Kidney glomerular epithelial cell (primary cell): Measurements from ENCODE around the gene POLK.
A peak's percentile ranks its signal among the peaks of the same experiment; 100 is the strongest.

Experiments
- DNase-seq: peaks from one replicate; lab custom pipeline; 2025; lab: John Stamatoyannopoulos, UW

POLK gene

DNA sequence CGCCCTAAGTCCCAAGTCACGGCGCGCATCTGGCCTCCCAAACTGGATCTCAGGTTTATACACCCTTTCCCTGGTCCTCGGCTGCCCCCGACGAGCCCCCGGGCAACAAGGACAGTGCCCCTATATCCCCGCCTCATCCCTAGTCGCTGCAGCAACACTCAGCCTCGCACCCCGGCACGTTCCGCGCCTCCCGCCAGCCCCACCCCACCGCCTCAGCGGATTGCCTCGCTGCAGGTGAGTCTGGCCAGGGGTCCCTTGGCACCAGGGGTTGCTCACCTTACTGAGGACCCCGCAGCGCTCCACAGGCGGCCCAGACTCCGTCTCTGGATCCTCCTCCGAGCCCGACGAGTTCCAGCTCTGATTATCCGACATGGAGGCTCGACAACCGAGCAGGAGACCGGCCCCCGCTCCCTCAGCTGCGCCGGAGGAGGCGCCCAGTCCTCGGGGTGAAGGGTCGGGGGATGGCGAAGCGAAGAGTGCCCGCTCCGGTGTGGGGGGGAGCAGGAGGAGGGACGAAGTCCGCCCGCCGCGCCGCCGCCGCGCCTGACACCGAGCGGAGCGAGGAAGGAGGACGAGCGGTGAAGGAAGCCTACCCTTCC, 756 bp upstream of the POLK start:
- DNase-seq, result peak; percentile 44

DNA sequence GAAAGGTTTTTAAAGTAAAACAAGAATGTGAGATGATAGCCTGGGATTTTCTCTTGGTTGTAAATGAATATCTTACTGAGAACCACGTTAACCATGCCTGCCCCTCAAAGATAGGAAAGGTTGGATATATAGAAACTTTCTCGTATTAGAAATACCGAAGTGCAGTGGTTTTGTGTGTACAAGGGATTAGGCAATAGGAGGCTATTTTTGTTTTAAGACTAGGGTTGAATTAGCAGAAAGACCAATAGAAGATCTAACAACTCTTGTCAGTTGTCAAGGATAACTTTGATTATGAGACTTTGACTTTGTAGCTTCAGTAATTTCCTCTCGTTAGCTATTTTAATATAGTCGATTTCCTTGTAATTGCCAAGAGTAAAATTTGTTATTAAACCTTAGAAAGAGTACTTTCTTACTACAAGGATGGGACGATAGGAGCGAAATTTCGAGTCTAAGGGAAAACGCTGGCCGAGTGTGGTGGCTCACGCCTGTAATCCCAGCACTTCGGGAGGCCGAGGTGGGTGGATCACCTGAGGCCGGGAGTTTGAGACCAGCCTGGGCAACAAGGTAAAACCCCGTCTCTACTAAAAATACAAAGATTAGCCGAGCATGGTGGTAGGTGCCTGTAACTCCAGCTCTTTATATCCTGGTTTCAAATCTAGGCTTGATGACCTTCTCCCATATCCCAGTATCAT, 838 bp downstream of the POLK start:
- no peak for DNase-seq

DNA sequence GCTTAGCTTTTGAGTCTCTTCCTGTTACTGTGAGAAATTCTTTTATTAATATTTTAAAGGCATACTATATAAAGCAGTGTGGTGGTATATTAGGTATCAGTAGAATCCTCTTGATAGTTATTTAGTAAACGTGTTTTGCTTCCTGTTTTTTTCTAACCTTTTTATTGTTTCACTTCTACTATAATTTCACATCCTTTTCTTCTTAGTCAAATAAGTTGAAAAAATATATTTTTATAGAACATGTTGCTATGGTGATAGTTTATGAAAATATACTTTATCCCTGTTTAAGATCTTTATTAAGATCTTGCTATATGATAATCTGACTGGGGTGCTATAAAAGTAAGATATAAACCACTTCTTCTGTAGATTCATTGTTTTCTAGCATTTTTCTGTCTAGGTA, 2.1 kb downstream of the POLK start:
- DNase-seq, result no peak

DNA sequence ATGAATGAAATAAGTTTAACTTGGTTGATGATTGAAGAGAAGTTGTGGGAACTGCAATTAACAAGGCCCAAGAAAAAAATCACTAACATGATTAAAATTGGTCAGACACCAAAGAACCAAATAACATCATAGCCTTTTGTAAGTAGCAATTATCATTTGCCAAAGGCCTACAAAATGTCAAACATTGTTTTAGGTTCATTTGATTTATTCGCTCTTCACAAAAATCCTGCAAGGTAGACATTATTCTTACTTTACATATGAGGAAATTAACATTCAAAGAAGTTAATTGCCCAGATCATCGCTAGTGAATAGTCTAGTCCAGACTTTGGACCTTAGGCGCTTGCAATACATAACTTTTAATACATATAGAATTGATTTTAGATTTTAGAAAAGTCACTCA, 2.6 kb downstream of the POLK start:
- DNase-seq, result no peak

DNA sequence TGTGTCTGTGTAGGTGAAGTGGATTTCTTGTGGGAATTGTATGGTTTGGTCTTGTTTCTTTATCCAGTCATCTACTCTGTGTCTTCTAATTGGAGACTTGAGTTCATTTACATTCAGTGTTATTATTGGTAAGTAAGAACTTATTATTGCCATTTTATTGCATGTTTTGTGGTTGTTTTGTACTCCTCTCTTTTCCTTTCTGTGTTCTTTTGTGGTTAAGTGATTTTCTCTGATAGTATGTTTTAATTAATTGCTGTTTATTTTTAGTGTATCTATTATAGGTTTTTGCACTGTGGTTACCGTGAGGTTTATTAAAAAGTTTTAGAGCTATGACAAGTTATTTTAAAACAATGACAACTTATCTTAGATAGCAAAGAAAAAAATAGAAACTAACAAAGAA, 8.1 kb downstream of the POLK start:
- DNase-seq, result no peak

DNA sequence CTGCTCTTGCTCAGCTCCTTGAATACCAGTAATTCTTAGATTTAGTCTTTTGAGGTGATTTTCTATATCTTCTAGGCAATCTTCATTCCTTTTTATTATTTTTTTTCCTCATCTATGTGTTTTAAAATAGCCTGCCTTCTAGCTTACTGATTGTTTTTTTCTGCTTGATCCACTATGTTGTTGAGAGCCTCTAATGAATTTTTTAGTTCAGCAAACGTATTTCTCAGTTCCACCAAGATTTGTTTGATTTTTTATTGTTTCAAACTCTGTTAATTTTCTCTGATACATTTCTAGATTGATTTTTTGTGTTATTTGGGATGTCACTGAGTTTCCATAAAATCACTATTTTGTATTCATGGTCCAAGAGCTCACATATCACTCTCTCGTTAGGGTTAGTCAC, 9.5 kb downstream of the POLK start:
- no peak for DNase-seq

DNA sequence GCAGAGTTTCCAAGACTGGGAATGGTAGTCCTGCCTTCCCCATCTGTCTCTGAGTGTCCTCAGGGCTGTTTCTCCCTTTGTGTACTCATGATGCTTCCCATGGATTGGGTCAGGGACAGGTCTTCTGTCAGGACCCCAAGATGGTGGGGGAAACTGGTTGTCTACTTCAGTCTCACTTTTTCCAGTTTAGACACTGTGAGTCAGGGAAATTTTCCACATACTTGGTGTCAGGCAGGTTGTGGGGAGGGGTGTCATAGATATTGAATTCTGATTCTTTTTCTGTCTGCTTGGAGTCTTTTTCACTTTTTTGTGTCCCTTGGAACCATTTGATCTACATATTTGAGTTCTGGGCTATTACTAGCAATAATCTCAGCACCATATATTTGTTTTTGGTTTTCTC, 10.3 kb downstream of the POLK start:
- no peak for DNase-seq

DNA sequence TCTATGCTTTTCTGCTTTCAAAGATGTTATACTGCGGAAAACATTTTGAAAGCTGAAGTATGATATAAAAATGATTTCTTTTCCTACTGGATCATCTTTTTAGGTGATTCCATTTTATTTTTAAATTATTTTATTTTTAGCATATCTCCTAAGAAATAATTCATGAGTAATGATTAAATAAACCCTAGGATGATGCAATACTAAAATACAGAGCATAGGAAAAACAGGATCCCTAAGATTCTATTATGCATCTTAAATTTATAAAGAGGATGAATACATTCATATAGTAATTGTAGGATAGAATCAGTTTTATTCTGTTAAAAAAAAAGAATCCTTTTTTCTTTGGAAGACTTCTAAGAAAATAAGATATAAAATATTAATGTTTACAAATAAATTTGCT, 10.9 kb downstream of the POLK start:
- DNase-seq, result no peak

DNA sequence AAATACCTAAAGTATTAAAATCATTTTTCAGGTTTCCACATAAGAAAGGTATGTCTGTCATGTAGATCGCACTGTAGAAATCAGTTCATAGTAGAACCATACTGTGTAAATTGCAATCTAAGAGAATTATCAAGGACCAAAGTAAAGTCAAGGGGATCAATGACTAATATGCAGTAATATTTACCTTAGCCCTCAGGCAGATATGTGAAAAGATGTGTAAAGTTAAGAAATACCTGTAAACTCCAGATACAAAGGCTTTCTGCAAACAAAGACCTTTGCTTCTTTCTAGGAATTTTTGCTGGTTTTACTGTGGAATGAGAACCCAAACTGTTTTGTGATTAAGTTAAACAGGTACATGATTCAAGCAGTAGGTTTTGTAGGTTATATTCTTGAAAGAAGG, 11.6 kb downstream of the POLK start:
- DNase-seq, result no peak

DNA sequence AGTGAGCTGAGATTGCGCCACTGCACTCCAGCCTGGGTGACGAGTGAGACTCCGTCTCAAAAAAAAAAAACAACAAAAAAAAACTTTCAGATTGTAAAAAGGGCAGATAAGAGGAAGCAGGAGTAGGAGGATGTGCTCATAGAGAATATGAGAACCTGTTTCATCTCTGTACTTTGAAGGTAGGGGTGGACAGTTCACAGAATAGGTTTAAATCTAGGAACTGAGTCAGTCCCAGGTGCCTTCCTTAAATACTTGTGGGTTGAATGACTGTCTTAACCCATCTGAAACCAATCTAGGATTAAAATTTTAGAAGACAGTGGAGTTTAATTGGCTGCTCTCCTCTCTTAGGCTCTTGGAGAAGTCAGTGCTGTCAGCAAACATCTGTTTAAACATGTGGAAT, 12.4 kb downstream of the POLK start:
- DNase-seq, result no peak

DNA sequence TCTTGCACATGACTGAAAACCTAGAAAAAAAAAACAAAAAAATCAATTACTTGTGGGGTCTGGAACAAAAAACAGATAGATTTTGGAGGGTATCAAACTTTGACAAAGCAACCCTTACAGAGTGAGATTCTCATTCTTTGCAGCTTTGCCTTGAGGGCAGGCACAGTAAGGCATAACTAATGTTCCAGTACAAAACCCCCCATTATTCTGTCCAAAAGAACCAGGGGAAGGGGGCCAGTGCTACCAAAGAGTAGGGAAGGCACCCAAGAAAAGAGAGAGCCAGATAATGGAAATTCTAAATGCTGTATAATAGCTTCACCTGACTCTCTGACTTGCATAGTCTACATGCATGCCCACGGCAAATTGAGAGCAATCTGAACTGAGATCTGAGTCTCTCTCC, 12.9 kb downstream of the POLK start:
- DNase-seq, result no peak

DNA sequence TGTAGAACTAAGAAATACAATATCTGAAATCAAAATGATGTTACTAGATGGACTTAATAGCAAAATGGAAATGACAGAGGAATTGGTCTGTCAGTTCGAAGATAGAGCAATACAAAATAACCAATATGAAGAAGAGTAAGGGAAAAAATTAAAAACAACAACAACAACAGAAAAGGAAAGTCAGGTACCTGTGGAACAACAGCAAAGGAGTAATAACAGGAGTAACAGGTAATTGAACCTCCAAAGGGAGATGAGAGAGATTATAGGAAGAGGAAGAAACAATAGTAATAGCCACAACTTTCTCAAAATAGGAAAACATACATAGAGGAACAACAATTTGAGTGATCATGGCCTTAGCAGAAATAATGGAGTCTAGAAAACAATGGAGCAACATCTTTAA, 13.7 kb downstream of the POLK start:
- DNase-seq, result no peak

DNA sequence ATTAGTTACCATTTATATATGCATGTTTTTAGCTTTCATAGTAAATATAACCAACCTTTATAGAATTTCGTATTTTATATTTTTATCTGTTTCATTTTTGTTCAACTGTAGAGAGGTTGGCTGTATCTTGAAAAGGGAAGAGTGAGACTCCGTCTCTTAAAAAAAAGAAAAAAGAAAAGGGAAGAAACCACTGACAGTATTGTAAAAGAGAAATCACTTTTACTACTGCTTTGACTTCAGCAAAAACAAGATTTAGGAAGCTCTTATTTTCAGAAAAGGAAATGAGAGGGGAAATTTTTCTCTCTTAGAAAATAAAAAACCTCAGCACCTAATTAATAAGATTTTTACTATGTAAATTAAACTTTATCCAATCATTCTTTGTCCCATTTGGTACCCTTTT, 14.4 kb downstream of the POLK start:
- no peak for DNase-seq

DNA sequence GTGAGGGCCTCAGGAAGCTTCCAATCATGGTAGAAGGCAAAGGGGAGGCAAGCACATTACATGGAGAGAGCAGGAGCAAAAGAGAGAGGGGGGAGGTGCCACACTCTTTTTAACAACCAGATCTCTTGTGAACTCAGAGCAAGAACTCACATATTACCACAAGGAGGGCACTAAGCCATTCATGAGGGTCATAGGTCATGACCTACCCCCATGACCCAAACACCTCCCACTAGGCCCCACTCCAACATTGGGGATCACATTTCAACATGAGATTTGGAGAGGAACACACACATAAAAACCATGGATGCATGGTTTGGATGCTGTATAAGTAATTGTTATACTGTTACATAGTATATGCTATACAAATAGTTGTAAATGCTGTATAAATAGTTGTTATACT, 17.5 kb downstream of the POLK start:
- no peak for DNase-seq

DNA sequence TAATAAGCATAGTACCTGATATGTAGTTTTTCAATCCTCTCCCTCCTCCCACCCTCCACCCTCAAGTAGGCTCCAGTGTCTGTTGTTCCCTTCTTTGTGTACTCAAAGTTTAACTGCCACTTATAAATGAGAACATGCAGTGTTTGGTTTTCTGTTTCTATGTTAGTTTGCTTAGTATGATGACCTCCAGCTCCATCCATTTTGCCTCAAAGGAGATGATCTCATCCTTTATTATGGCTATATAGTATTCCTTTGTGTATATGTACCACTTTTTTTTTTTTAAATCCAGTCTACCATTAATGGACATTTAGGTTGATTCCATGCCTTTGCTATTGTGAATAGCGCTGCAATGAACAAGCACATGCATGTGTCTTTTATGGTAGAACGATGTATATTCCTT, 20.5 kb downstream of the POLK start:
- DNase-seq, result no peak

DNA sequence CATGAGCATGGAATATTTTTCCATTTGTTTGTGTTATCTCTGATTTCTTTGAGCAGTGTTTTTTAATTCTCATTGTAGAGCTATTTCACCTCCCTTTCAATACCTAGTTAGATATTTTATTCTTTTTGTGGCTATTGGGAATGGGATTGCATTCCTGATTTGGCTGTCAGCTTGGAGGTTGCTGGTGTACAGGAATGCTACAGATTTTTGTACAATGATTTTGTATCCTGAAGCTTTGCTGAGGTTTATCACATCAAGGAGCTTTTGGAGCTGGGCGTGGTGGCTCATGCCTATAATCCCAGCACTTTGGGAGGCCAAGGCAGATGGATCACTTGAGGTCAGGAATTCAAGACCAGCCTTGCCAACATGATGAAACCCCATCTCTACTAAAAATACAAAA, 22.0 kb downstream of the POLK start:
- peak; percentile 25 for DNase-seq

DNA sequence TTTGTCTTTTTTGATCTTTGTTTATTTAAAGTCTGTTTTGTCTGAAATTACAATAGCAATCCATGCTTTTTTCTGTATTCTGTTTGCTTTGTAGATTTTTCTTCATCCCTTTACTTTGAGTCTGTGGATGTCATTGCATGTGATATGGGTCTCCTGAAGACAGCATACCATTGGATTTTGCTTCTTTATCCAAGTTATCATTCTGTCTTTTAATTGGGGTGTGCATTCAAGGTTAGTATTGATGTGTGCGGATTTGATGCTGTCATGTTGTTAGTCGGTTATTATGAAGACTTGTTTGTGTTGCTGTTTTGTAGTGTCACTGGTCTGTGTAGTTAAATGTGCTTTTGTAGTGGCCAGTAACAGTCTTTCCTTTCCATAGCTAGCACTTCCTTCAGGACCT, 23.0 kb downstream of the POLK start:
- no peak for DNase-seq

DNA sequence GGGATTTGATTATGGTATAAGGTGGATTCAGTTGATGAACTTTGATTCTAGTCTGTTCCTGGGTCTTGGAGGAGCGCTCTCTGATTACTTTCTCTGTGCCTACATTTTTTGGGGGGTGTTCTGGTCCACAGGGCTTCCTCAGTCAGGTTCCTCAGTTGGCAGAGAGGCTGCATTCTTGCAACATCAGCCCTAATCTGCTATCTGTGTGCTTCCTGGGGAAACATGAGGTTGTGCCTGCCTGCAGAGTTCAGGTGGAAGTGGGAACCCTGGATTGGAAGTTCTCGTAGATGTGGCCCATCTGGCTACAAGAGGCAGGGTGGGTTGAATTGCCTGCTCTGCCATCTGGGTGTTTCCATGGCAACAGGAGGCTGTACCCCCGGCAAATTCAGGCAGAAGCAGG, 24.5 kb downstream of the POLK start:
- DNase-seq, result no peak

DNA sequence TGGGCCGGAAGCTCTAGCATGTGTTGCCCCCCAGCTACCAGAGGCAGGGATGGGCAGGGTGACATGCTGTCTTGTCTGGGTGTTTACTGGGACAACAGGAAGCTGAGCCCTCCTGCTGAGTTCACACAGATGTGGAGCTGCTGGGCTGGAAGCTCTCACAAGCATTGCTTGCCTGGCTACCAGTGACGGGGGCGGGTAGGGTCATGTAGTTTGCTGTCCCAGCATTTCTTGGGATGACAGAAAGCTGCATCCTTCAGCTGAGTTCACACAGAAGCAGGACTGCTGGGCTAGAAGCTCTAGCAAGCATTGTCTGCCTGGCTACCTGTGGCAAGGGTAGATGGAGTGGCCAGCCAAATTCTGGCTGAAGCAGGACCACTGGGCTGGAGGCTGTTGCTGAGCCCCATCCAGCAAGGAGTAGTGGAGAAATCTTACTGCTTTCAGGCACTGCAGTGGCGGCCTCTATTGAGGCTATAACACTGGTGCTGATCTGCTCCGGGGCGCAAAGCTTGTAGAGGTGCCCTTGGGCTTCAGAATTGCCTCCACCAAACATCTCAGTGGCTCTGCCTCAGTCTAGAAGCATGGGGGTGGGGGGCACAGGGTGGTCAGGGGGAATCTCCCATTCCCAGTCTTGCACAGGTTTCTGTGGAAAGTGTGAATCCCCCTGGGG, 25.1 kb downstream of the POLK start:
- DNase-seq, result no peak

DNA sequence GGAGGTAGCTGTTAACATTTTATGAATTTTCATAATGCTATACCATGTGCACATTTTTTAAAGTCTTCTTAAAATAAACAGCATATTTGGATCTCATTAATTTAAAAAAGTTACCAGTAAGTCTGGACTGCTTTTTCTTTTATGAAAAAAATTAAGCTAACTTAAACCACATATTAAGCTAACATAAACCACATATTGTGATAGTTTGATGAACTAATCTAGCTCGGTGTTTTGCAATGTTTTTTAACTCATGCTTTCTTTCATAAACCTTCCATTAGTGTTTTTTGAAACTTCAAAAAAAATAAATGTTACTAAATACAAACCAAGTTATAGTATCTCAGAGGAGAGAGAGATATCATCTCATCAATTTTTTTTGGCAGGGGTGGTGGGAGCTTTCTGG, 26.5 kb downstream of the POLK start:
- no peak for DNase-seq

DNA sequence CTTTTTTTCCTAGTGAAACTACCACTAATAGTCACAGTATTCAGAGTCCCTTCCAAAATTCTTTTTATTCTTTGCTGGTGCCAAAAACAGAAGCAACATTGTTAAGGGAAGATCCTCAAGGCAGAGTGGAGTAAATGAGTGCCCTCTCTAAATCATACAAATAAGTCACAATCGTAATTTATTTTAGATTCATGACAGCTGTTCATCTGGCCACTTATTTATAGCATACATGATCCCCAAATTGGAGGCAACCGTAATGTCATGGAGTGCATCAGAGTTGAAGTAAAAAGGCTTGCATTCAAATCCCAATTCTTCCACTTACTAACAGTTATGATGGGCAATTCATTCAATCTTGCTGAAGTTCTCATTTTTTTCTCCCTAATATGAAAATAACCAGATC, 33.4 kb downstream of the POLK start:
- DNase-seq, result no peak

DNA sequence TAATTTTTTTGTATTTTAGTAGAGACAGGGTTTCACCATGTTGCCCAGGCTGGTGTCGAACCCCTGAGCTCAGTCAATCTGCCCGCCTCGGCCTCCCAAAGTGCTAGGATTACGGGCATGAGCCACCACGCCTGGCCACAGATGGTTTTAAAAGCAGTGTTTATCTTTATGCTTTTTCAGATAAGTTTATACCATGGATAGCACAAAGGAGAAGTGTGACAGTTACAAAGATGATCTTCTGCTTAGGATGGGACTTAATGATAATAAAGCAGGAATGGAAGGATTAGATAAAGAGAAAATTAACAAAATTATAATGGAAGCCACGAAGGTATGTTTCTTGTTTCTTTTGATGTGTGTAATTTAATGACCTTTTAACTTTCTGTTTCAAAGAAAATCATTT, 35.1 kb downstream of the POLK start:
- DNase-seq, result no peak

DNA sequence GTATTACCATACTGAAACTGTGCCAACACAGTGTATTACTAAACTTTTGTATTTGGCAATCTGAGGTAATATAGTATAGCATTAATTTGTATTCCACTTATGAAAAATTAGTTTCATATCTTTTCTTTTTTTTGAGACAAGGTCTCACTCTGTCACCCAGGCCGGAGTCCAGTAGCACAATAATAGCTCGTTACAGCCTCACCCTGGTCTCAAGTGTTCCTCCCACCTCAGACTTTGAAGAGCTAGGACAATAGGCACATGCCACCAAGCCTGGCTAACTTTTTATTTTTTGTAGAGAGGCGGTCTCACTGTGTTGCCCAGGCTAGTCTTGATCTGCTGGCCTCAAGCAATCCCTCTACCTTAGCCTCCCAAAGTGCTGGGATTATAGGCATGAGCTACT, 36.1 kb downstream of the POLK start:
- no peak for DNase-seq

DNA sequence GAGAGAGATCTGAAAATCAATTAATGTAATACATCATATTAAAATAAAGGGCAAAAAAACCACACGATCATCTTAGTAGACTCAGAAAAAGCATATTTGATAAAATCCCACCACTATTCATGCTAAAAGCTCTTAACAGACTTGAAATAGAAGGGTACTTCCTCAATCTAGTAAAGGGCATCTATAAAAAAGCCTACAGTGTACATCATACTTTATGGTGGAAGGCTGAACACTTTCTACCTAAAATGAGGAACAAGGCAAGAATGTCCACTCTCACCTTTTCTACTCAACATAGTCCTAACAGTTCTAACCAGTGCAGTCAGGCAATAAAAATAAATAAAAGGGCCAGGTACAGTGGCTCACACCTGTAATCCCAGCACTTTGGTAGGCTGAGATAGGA, 38.9 kb downstream of the POLK start:
- DNase-seq, result no peak
